SU-DHL-6 (cell line): ENCODE results near the gene CCNT2.
A peak's percentile ranks its signal among the peaks of the same experiment; 100 is the strongest.

ENCODE experiments used
- H2AFZ ChIP-seq: fragments of 200-600 bp; sonication (generic); 2 replicates; pipeline ENCODE4 v1.6.1; 2014; ENCODE audit warnings: low read depth, mild to moderate bottlenecking, moderate library complexity, mixed read lengths, antibody characterized with exemption, low read length; ENCODE audit not compliant: severe bottlenecking
- H3F3A ChIP-seq: fragments of 200-600 bp; shearing (Covaris generic); 2 replicates; pipeline ENCODE4 v1.6.0; 2016; ENCODE audit warnings: antibody characterized with exemption, mild to moderate bottlenecking; ENCODE audit not compliant: insufficient read depth
- H3K27ac ChIP-seq: fragments of 200-600 bp; sonication (generic); 2 replicates; pipeline ENCODE4 v1.5.1; 2016; ENCODE audit warnings: low read depth, mild to moderate bottlenecking, low read length, moderate library complexity, mixed read lengths
- H3K27me3 ChIP-seq: fragments of 200-600 bp; sonication (generic), shearing (Covaris generic); 2 replicates; pipeline ENCODE4 v1.6.0; 2014; ENCODE audit warnings: mild to moderate bottlenecking, low read length
- H3K36me3 ChIP-seq: fragments of 200-600 bp; sonication (generic); 2 replicates; pipeline ENCODE4 v1.6.1; 2014; ENCODE audit warnings: mild to moderate bottlenecking, low read length, mixed read lengths
- H3K4me2 ChIP-seq: fragments of 300-600, 200-600 bp; shearing (Covaris generic), sonication (generic); 2 replicates; pipeline ENCODE4 v1.6.0; 2014; ENCODE audit warnings: low read length, low read depth, mild to moderate bottlenecking; ENCODE audit not compliant: poor library complexity, severe bottlenecking
- H3K4me3 ChIP-seq: fragments of 200-600 bp; sonication (generic); 2 replicates; pipeline ENCODE4 v1.5.1; 2014; ENCODE audit warnings: antibody characterized with exemption, low read length, mild to moderate bottlenecking, mixed read lengths; ENCODE audit not compliant: insufficient read depth, poor library complexity, severe bottlenecking
- H3K79me2 ChIP-seq: fragments of 200-600 bp; sonication (generic); 2 replicates; pipeline ENCODE4 v1.6.1; 2014; ENCODE audit warnings: mild to moderate bottlenecking, low read length, moderate library complexity; ENCODE audit not compliant: insufficient read depth
- H3K9ac ChIP-seq: fragments of 200-600 bp; sonication (generic); 2 replicates; pipeline ENCODE4 v1.7.0; 2014; ENCODE audit warnings: mild to moderate bottlenecking, low read length
- H3K9me2 ChIP-seq: fragments of 200-600 bp; sonication (generic); replicated peaks from 2 replicates; pipeline ENCODE4 v1.6.1; 2014; ENCODE audit warnings: low read length; ENCODE audit not compliant: insufficient read depth
- H3K9me3 ChIP-seq: fragments of 200-600 bp; sonication (generic); 2 replicates; pipeline ENCODE4 v1.6.1; 2014; ENCODE audit warnings: low read length, mixed read lengths; ENCODE audit not compliant: insufficient read depth
- H4K20me1 ChIP-seq: fragments of 200-600 bp; sonication (generic); 2 replicates; pipeline ENCODE4 v1.6.1; 2014; ENCODE audit warnings: low read depth, mild to moderate bottlenecking, antibody characterized with exemption, low read length, moderate library complexity, mixed read lengths
- CTCF ChIP-seq: fragments of 200-600 bp; sonication (generic); IDR thresholded peaks from one replicate; pipeline ENCODE4 v1.5.1; 2017; ENCODE audit warnings: antibody characterized with exemption, mild to moderate bottlenecking, low read length, moderate library complexity; ENCODE audit not compliant: insufficient read depth, poor library complexity, severe bottlenecking
- EZH2phosphoT487 ChIP-seq: fragments of 200-600 bp; sonication (generic), shearing (Covaris generic); conservative IDR thresholded peaks from 2 replicates; pipeline ENCODE4 v1.6.1; 2018; ENCODE audit warnings: mild to moderate bottlenecking, antibody characterized with exemption, low read length, moderate library complexity, mixed read lengths

CCNT2 gene

GRCh38 chr2:134919341-134920210 lies 954 bp downstream of the CCNT2 start:
- H3K4me3 ChIP-seq, result peak overlapping the region; percentile 93
- peak overlapping the region; percentile 98 for H3K9ac ChIP-seq
- H3K9me2 ChIP-seq, result no peaks in the 10 kb centered on the region
- H3K27ac ChIP-seq, result peak overlapping the region; percentile 97
- peaks cover 45% of the 10 kb centered on the region for H4K20me1 ChIP-seq
- H3K9me3 ChIP-seq, result no peaks in the 10 kb centered on the region
- H2AFZ ChIP-seq, result peak overlapping the region; percentile 66
- H3K79me2 ChIP-seq, result peaks cover 59% of the 10 kb centered on the region
- peak overlapping the region; percentile 100 for H3K4me2 ChIP-seq
- peaks cover 19% of the 10 kb centered on the region for H3F3A ChIP-seq
- H3K36me3 ChIP-seq, result peaks cover 28% of the 10 kb centered on the region
- no peak for TF ChIP-seq EZH2phosphoT487
- no peak for TF ChIP-seq CTCF
- H3K27me3 ChIP-seq, result no peaks in the 10 kb centered on the region

- H3K9me2 ChIP-seq, result no peaks in the 10 kb centered on the region
- peaks cover 82% of the 10 kb centered on the region for H4K20me1 ChIP-seq
- H3K4me3 ChIP-seq, result no peak overlapping the region
Observed at GRCh38 chr2:134924912-134925311, 6.3 kb downstream of the CCNT2 start.

GRCh38 chr2:134926231-134926931 lies 7.8 kb downstream of the CCNT2 start:
- peaks cover 12% of the 10 kb centered on the region; the same call in 1 of the 2 replicates for H3F3A ChIP-seq
- peaks cover 79% of the 10 kb centered on the region for H4K20me1 ChIP-seq
- no peak overlapping the region for H3K9ac ChIP-seq
- H3K9me2 ChIP-seq, result no peaks in the 10 kb centered on the region
- H3K36me3 ChIP-seq, result peaks cover 28% of the 10 kb centered on the region; the same call in 1 of the 2 replicates
- no peak overlapping the region for H3K27ac ChIP-seq
- H3K27me3 ChIP-seq, result no peaks in the 10 kb centered on the region
- H3K9me3 ChIP-seq, result no peaks in the 10 kb centered on the region
- H3K4me3 ChIP-seq, result no peak overlapping the region
- H3K4me2 ChIP-seq, result peak overlapping the region; percentile 9
- no peak overlapping the region for H2AFZ ChIP-seq
- TF ChIP-seq EZH2phosphoT487 (no peak), CTCF (no peak)
- peaks cover 100% of the 10 kb centered on the region for H3K79me2 ChIP-seq

More at GRCh38 chr2:134924912-134925311, 6.3 kb downstream of the CCNT2 start:
- H3K79me2 ChIP-seq, result peaks cover 100% of the 10 kb centered on the region
- no peak overlapping the region for H3K27ac ChIP-seq
- TF ChIP-seq CTCF (no peak), EZH2phosphoT487 (no peak)
- 0 out of 2 replicates have a peak, but pooled peaks cover 12% of the 10 kb centered on the region for H3F3A ChIP-seq
- no peaks in the 10 kb centered on the region for H3K9me3 ChIP-seq
- H2AFZ ChIP-seq, result no peak overlapping the region
- no peak overlapping the region for H3K9ac ChIP-seq
- H3K36me3 ChIP-seq, result peaks cover 34% of the 10 kb centered on the region
- H3K27me3 ChIP-seq, result no peaks in the 10 kb centered on the region
- no peak overlapping the region for H3K4me2 ChIP-seq
